Activated CD4-positive, CD25-positive, alpha-beta regulatory T cell treated with anti-CD3 and anti-CD28 coated beads, Interleukin-2, amount 50 U/mL, for 16 hours (primary cell): ENCODE measurements around the gene NPAS2.

Experiments used
- DNase-seq: peaks from one replicate; pipeline ENCODE4 v3.0.0-alpha.2; 2020; ENCODE audit warnings: low read depth, low spot score

Gene NPAS2

GRCh38 chr2:100819370-100820272 lies at the start of gene NPAS2:
NPAS2 (plus strand) TSS chr2:100820139; CDS start chr2:100904755, 84,616 bp downstream.
- DNase-seq = no peak

GRCh38 chr2:100771125-100771524 lies 48.8 kb upstream of the NPAS2 start:
- DNase-seq = no peak

GRCh38 chr2:100773538-100773937 lies 46.4 kb upstream of the NPAS2 start:
- DNase-seq = no peak

- no peak for DNase-seq
Observed at GRCh38 chr2:100776445-100776844, 43.5 kb upstream of the NPAS2 start.

- no peak for DNase-seq
Observed at GRCh38 chr2:100778637-100779450, 41.1 kb upstream of the NPAS2 start.

- no peak for DNase-seq
Observed at GRCh38 chr2:100779908-100780202, 40.1 kb upstream of the NPAS2 start.

GRCh38 chr2:100780203-100781008 lies 39.5 kb upstream of the NPAS2 start:
- DNase-seq = no peak

- DNase-seq = no peak
Observed at GRCh38 chr2:100781009-100781325, 39.0 kb upstream of the NPAS2 start.

- DNase-seq = no peak
Observed at GRCh38 chr2:100781523-100782379, 38.2 kb upstream of the NPAS2 start.

GRCh38 chr2:100782380-100782878 lies 37.5 kb upstream of the NPAS2 start:
- DNase-seq = no peak

GRCh38 chr2:100783987-100784386 lies 36.0 kb upstream of the NPAS2 start:
- DNase-seq = no peak

- no peak for DNase-seq
Observed at GRCh38 chr2:100784681-100785080, 35.3 kb upstream of the NPAS2 start.

GRCh38 chr2:100785626-100786296 lies 34.2 kb upstream of the NPAS2 start:
- DNase-seq = no peak

GRCh38 chr2:100786297-100786658 lies 33.7 kb upstream of the NPAS2 start:
- DNase-seq = no peak

GRCh38 chr2:100786985-100787384 lies 33.0 kb upstream of the NPAS2 start:
- DNase-seq = no peak

- DNase-seq = no peak
Observed at GRCh38 chr2:100789361-100789760, 30.6 kb upstream of the NPAS2 start.

GRCh38 chr2:100791294-100791935 lies 28.5 kb upstream of the NPAS2 start:
- no peak for DNase-seq

- no peak for DNase-seq
Observed at GRCh38 chr2:100791936-100792308, 28.0 kb upstream of the NPAS2 start.

- DNase-seq = no peak
Observed at GRCh38 chr2:100793220-100793619, 26.7 kb upstream of the NPAS2 start.

GRCh38 chr2:100793982-100794381 lies 26.0 kb upstream of the NPAS2 start:
- DNase-seq = no peak
